Left forelimb (tissue), 1 donor: Measurements from ENCODE around the gene IFNG-AS1.

Source experiments
- DNase-seq: peaks from one replicate; pipeline ENCODE4 v3.0.0-alpha.2; 2018; ENCODE audit warnings: low spot score

Gene IFNG-AS1

GRCh38 chr12:67994046-67994445 is 4.8 kb downstream of the IFNG-AS1 start:
- no peak for DNase-seq

GRCh38 chr12:67996347-67996746 is 7.1 kb downstream of the IFNG-AS1 start:
- DNase-seq, result no peak

- DNase-seq, result no peak
Observed at GRCh38 chr12:67998379-67998778, 9.1 kb downstream of the IFNG-AS1 start.

- DNase-seq, result no peak
Observed at GRCh38 chr12:67999244-67999643, 10.0 kb downstream of the IFNG-AS1 start.

- DNase-seq, result no peak
Observed at GRCh38 chr12:68001486-68002466, 12.5 kb downstream of the IFNG-AS1 start.

GRCh38 chr12:68003777-68004176 is 14.5 kb downstream of the IFNG-AS1 start:
- no peak for DNase-seq

- DNase-seq, result no peak
Observed at GRCh38 chr12:68007033-68007432, 17.8 kb downstream of the IFNG-AS1 start.

GRCh38 chr12:68007466-68007865 is 18.2 kb downstream of the IFNG-AS1 start:
- no peak for DNase-seq

GRCh38 chr12:68011206-68011881 is 22.1 kb downstream of the IFNG-AS1 start:
- no peak for DNase-seq

GRCh38 chr12:68011882-68012207 is 22.6 kb downstream of the IFNG-AS1 start:
- no peak for DNase-seq

GRCh38 chr12:68012712-68013111 is 23.5 kb downstream of the IFNG-AS1 start:
- DNase-seq, result no peak

- DNase-seq, result no peak
Observed at GRCh38 chr12:68013181-68013580, 23.9 kb downstream of the IFNG-AS1 start.

GRCh38 chr12:68016136-68016535 is 26.9 kb downstream of the IFNG-AS1 start:
- DNase-seq, result no peak

- DNase-seq, result no peak
Observed at GRCh38 chr12:68018315-68018714, 29.1 kb downstream of the IFNG-AS1 start.

GRCh38 chr12:68020049-68020448 is 30.8 kb downstream of the IFNG-AS1 start:
- no peak for DNase-seq

- DNase-seq, result no peak
Observed at GRCh38 chr12:68020699-68021098, 31.5 kb downstream of the IFNG-AS1 start.

- DNase-seq, result no peak
Observed at GRCh38 chr12:68028647-68029046, 39.4 kb downstream of the IFNG-AS1 start.

GRCh38 chr12:68030248-68030647 is 41.0 kb downstream of the IFNG-AS1 start:
- no peak for DNase-seq

- DNase-seq, result no peak
Observed at GRCh38 chr12:68031174-68031573, 41.9 kb downstream of the IFNG-AS1 start.

- DNase-seq, result no peak
Observed at GRCh38 chr12:68031881-68032739, 42.9 kb downstream of the IFNG-AS1 start.

- DNase-seq, result no peak
Observed at GRCh38 chr12:68034567-68034966, 45.3 kb downstream of the IFNG-AS1 start.

- DNase-seq, result no peak
Observed at GRCh38 chr12:68036642-68037041, 47.4 kb downstream of the IFNG-AS1 start.
